ENCODE measurements around the gene CEP55. TPM values are rescaled to one million over a fixed set of nuclear protein-coding genes. Genes with fewer than 3 reads are reported as not detected.

Gene CEP55
- total and polyA plus RNA-seq, 9 of the 15 experiments (the other 6 are each of a cell fraction or from before 2014, with no cell fraction given), result 4.4 to 32.5 (median 18.1) TPM

DNA sequence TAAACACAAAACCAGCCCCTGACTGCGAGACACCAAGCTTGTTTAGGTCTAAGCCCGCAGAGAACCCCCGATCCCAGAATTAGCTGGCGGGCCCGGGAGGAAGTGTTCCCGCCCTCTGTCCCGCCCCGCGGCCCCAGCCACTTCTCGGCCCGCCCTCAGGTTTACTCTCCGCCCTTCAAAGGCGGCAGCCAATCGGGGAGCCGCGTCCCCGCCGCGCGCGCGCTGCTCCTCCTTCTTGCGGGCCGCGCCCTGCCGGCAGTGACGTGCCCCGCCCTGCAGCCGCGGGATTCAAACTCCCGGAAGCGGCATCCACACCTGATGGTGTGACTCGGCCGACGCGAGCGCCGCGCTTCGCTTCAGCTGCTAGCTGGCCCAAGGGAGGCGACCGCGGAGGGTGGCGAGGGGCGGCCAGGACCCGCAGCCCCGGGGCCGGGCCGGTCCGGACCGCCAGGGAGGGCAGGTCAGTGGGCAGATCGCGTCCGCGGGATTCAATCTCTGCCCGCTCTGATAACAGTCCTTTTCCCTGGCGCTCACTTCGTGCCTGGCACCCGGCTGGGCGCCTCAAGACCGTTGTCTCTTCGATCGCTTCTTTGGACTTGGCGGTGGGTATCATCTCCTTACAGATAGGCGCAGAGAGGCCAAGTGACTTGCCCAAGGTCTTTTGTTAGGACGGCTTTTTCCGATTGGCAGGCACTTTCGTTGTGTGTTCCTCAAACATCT lies at the start of gene CEP55 (continued):
- TF ChIP-seq ARID4B (CRISPR knock-in tag; IDR thresholded peaks at IDR 0.05) (peak; percentile 69; the same call in 1 of the 2 replicates), BRD4 (IDR thresholded peaks at IDR 0.05) (no peak), LCOR (CRISPR knock-in tag; IDR thresholded peaks at IDR 0.05) (peak; percentile 59; the same call in 1 of the 2 replicates), PHB (CRISPR knock-in tag; IDR thresholded peaks at IDR 0.05) (no peak), HNRNPL (IDR thresholded peaks at IDR 0.05; ENCODE audit: low read depth, low read length) (no peak), ETV5 (CRISPR knock-in tag; IDR thresholded peaks at IDR 0.05; ENCODE audit: low read depth) (no peak), E2F6 (IDR thresholded peaks at IDR 0.05; ENCODE audit: borderline replicate concordance in 1 of 2, extremely low read depth in 1 of 2, insufficient read depth in 1 of 2, insufficient read length in 1 of 2, low read depth in 1 of 2, low read length in 1 of 2, poor library complexity in 1 of 2, severe bottlenecking in 1 of 2) (peak; percentile 75 to 86), NFE2 (IDR thresholded peaks at IDR 0.05; ENCODE audit: low read depth) (no peak), CCNT2 (IDR thresholded peaks at IDR 0.05; ENCODE audit: borderline replicate concordance, extremely low read depth, insufficient read length, low read depth, low read length) (peak; percentile 39), MCM2 (IDR thresholded peaks at IDR 0.05; ENCODE audit: low read depth) (no peak), RNF2 (IDR thresholded peaks at IDR 0.05) (no peak), ZNF589 (CRISPR knock-in tag; IDR thresholded peaks at IDR 0.05; ENCODE audit: low read depth) (no peak), NFRKB (IDR thresholded peaks at IDR 0.05; ENCODE audit: low read depth) (no peak), HDAC1 (IDR thresholded peaks at IDR 0.05) (peak in 1 of 2 experiments; percentile 96; a peak in 2 of 4 replicates), ZNF12 (CRISPR knock-in tag; IDR thresholded peaks at IDR 0.05) (no peak), ZNF445 (CRISPR knock-in tag; IDR thresholded peaks at IDR 0.05; ENCODE audit: low read depth) (no peak), RBM14 (IDR thresholded peaks at IDR 0.05; ENCODE audit: borderline replicate concordance, insufficient read depth, low read depth, low read length) (no peak), L3MBTL2 (IDR thresholded peaks at IDR 0.05) (peak; percentile 86), RBM25 (IDR thresholded peaks at IDR 0.05; ENCODE audit: low read depth, low read length, severe bottlenecking) (peak; percentile 77), WHSC1 (IDR thresholded peaks at IDR 0.05; ENCODE audit: low read length) (no peak)

Data from K562 (cell line).